Neural progenitor cell (in vitro differentiated cells): Measurements from ENCODE around the gene INIP.

Experiments
- EZH2 ChIP-seq: fragments of 200-600 bp; sonication (generic); IDR thresholded peaks from 2 replicates; pipeline ENCODE4 v1.6.1; 2017; ENCODE audit warnings: antibody characterized with exemption, mild to moderate bottlenecking, moderate library complexity
- TF ChIP-seq, protein P1 (sequence below): fragments of 200-600 bp; sonication (generic); IDR thresholded peaks from 2 replicates; pipeline ENCODE4 v1.5.1; 2017; ENCODE audit warnings: antibody characterized with exemption, mild to moderate bottlenecking

GRCh38 chr9:112726428-112726827 is 8.5 kb upstream of the INIP start:
- TF ChIP-seq EZH2, result no peak
- TF ChIP-seq, protein P1, sequence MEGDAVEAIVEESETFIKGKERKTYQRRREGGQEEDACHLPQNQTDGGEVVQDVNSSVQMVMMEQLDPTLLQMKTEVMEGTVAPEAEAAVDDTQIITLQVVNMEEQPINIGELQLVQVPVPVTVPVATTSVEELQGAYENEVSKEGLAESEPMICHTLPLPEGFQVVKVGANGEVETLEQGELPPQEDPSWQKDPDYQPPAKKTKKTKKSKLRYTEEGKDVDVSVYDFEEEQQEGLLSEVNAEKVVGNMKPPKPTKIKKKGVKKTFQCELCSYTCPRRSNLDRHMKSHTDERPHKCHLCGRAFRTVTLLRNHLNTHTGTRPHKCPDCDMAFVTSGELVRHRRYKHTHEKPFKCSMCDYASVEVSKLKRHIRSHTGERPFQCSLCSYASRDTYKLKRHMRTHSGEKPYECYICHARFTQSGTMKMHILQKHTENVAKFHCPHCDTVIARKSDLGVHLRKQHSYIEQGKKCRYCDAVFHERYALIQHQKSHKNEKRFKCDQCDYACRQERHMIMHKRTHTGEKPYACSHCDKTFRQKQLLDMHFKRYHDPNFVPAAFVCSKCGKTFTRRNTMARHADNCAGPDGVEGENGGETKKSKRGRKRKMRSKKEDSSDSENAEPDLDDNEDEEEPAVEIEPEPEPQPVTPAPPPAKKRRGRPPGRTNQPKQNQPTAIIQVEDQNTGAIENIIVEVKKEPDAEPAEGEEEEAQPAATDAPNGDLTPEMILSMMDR, result no peak
